ENCODE data around the gene PJVK.

Gene PJVK

GRCh38 chr2:178480227-178481181 is 29.3 kb downstream of the PJVK start, which contains the start of gene PLEKHA3:
TSS of gene PLEKHA3 (plus strand) at chr2:178480457. CDS start at chr2:178480870, 413 bp downstream.
- DNase-seq (ENCODE audit: low read depth in 2 of 2, low spot score in 1 of 2): peak; percentile 38 to 63

GRCh38 chr2:178482437-178482836 is 31.3 kb downstream of the PJVK start:
- DNase-seq (ENCODE audit: low read depth in 2 of 2, low spot score in 1 of 2): no peak

- DNase-seq (ENCODE audit: low read depth in 2 of 2, low spot score in 1 of 2): no peak
Measured at GRCh38 chr2:178484245-178485041, 33.3 kb downstream of the PJVK start.

- DNase-seq (ENCODE audit: low read depth in 2 of 2, low spot score in 1 of 2): no peak
Measured at GRCh38 chr2:178485356-178485755, 34.2 kb downstream of the PJVK start.

GRCh38 chr2:178491612-178492011 is 40.4 kb downstream of the PJVK start:
- no peak for DNase-seq (ENCODE audit: low read depth in 2 of 2, low spot score in 1 of 2)

GRCh38 chr2:178496049-178496448 is 44.9 kb downstream of the PJVK start:
- no peak for DNase-seq (ENCODE audit: low read depth in 2 of 2, low spot score in 1 of 2)

- DNase-seq (ENCODE audit: low read depth in 2 of 2, low spot score in 1 of 2): no peak
Measured at GRCh38 chr2:178498137-178498536, 47.0 kb downstream of the PJVK start.

- no peak for DNase-seq (ENCODE audit: low read depth in 2 of 2, low spot score in 1 of 2)
Measured at GRCh38 chr2:178499640-178500039, 48.5 kb downstream of the PJVK start.

GRCh38 chr2:178502751-178503150 is 51.6 kb downstream of the PJVK start:
- DNase-seq (ENCODE audit: low read depth in 2 of 2, low spot score in 1 of 2): no peak

- no peak for DNase-seq (ENCODE audit: low read depth in 2 of 2, low spot score in 1 of 2)
Measured at GRCh38 chr2:178506101-178506500, 54.9 kb downstream of the PJVK start.

- DNase-seq (ENCODE audit: low read depth in 2 of 2, low spot score in 1 of 2): no peak
Measured at GRCh38 chr2:178506524-178506923, 55.3 kb downstream of the PJVK start.

- no peak for DNase-seq (ENCODE audit: low read depth in 2 of 2, low spot score in 1 of 2)
Measured at GRCh38 chr2:178506949-178507348, 55.8 kb downstream of the PJVK start.

- DNase-seq (ENCODE audit: low read depth in 2 of 2, low spot score in 1 of 2): no peak
Measured at GRCh38 chr2:178508646-178509045, 57.5 kb downstream of the PJVK start.

GRCh38 chr2:178510384-178510783 is 59.2 kb downstream of the PJVK start:
- DNase-seq (ENCODE audit: low read depth in 2 of 2, low spot score in 1 of 2): no peak
